SK-N-SH treated with all-trans-retinoic acid at 6 μM for 48 hours (cell line): ENCODE measurements around the gene MED27.

Experiments used
- ATAC-seq: fragments of 200-7000 bp; cut with Tn5 transposase; 3 replicates; pipeline ENCODE4 v1.9.1; 2020; ENCODE audit warnings: mild to moderate bottlenecking, moderate library complexity
- ARNTL ChIP-seq: fragments of 450-650 bp; formaldehyde crosslinking; IDR thresholded peaks from 2 replicates; pipeline ENCODE4 v1.5.0; 2020; ENCODE audit warnings: low read depth, mild to moderate bottlenecking, moderate library complexity, borderline replicate concordance
- BACH2 ChIP-seq: fragments of 250-450 bp; sonication (Bioruptor Pico); IDR thresholded peaks from 2 replicates; pipeline ENCODE4 v1.9.0; 2021; ENCODE audit warnings: mild to moderate bottlenecking, borderline replicate concordance
- CSDC2 ChIP-seq: fragments of 250-450 bp; sonication (Bioruptor Pico); IDR thresholded peaks from 2 replicates; pipeline ENCODE4 v1.5.0; 2020; ENCODE audit warnings: mild to moderate bottlenecking, moderate library complexity
- ESRRG ChIP-seq: fragments of 250-450 bp; sonication (Bioruptor Pico); IDR thresholded peaks from 2 replicates; pipeline ENCODE4 v1.6.1; 2021; ENCODE audit warnings: mild to moderate bottlenecking
- GLIS3 ChIP-seq: fragments of 250-450 bp; sonication (Bioruptor Pico); IDR thresholded peaks from 2 replicates; pipeline ENCODE4 v1.5.0; 2020; ENCODE audit warnings: mild to moderate bottlenecking, moderate library complexity
- ISL1 ChIP-seq: fragments of 250-450 bp; sonication (Bioruptor Pico); IDR thresholded peaks from 2 replicates; pipeline ENCODE4 v2.1.2; 2022; ENCODE audit warnings: mild to moderate bottlenecking, moderate library complexity
- OSR1 ChIP-seq: fragments of 250-450 bp; sonication (Bioruptor Pico); IDR thresholded peaks from 2 replicates; pipeline ENCODE4 v1.8.0; 2022; ENCODE audit warnings: moderate library complexity, mild to moderate bottlenecking, inconsistent platforms
- PPARA ChIP-seq: fragments of 250-450 bp; sonication (Bioruptor Pico); IDR thresholded peaks from 2 replicates; pipeline ENCODE4 v1.5.0; 2020; ENCODE audit warnings: mild to moderate bottlenecking, borderline replicate concordance
- RARB ChIP-seq: fragments of 250-450 bp; sonication (Bioruptor Pico); IDR thresholded peaks from 2 replicates; pipeline ENCODE4 v1.8.0; 2021; ENCODE audit warnings: mild to moderate bottlenecking, moderate library complexity
- SNAI2 ChIP-seq: fragments of 250-450 bp; sonication (Bioruptor Pico); IDR thresholded peaks from 2 replicates; pipeline ENCODE4 v1.5.0; 2020; ENCODE audit warnings: mild to moderate bottlenecking, moderate library complexity
- TCF4 ChIP-seq: fragments of 250-450 bp; sonication (Bioruptor Pico); IDR thresholded peaks from 2 replicates; pipeline ENCODE4 v1.8.0; 2021; ENCODE audit warnings: mild to moderate bottlenecking, moderate library complexity, borderline replicate concordance
- TOX ChIP-seq: fragments of 250-450 bp; sonication (Bioruptor Pico); IDR thresholded peaks from 2 replicates; pipeline ENCODE4 v1.8.0; 2021; ENCODE audit warnings: mild to moderate bottlenecking, moderate library complexity, borderline replicate concordance
- ZC3H10 ChIP-seq: fragments of 250-450 bp; sonication (Bioruptor Pico); IDR thresholded peaks from 2 replicates; pipeline ENCODE4 v1.5.1; 2021; ENCODE audit warnings: mild to moderate bottlenecking, moderate library complexity
- ZFP30 ChIP-seq: fragments of 450-650 bp; formaldehyde crosslinking; IDR thresholded peaks from 2 replicates; pipeline ENCODE4 v1.5.0; 2022; ENCODE audit warnings: mild to moderate bottlenecking, moderate library complexity
- ZNF565 ChIP-seq: fragments of 450-650 bp; formaldehyde crosslinking; conservative IDR thresholded peaks from 2 replicates; pipeline ENCODE4 v1.5.0; 2020; ENCODE audit warnings: low read depth, mild to moderate bottlenecking, moderate library complexity
- ZNF8 ChIP-seq: fragments of 450-650 bp; formaldehyde crosslinking; IDR thresholded peaks from 2 replicates; pipeline ENCODE4 v1.5.0; 2020; ENCODE audit warnings: mild to moderate bottlenecking, moderate library complexity
- TF ChIP-seq, protein P1 (sequence below): fragments of 250-450 bp; sonication (Bioruptor Pico); IDR thresholded peaks from 2 replicates; pipeline ENCODE4 v1.5.1; 2020; ENCODE audit warnings: low read depth, mild to moderate bottlenecking, moderate library complexity
- TF ChIP-seq, protein P2 (sequence below): fragments of 250-450 bp; sonication (Bioruptor Pico); IDR thresholded peaks from 2 replicates; pipeline ENCODE4 v1.8.0; 2020; ENCODE audit warnings: mild to moderate bottlenecking, moderate library complexity, borderline replicate concordance
- TF ChIP-seq, protein P3 (sequence below): fragments of 250-450 bp; sonication (Bioruptor Pico); IDR thresholded peaks from 2 replicates; pipeline ENCODE4 v1.8.0; 2021; ENCODE audit warnings: low read depth, mild to moderate bottlenecking, moderate library complexity, borderline replicate concordance
- TF ChIP-seq, protein P4 (sequence below): fragments of 250-450 bp; sonication (Bioruptor Pico); IDR thresholded peaks from 2 replicates; pipeline ENCODE4 v1.5.0; 2020; ENCODE audit warnings: mild to moderate bottlenecking, moderate library complexity
- TF ChIP-seq, protein P5 (sequence below): fragments of 250-450 bp; sonication (Bioruptor Pico); IDR thresholded peaks from 2 replicates; pipeline ENCODE4 v1.5.1; 2021; ENCODE audit warnings: mild to moderate bottlenecking, moderate library complexity

The MED27 gene

DNA sequence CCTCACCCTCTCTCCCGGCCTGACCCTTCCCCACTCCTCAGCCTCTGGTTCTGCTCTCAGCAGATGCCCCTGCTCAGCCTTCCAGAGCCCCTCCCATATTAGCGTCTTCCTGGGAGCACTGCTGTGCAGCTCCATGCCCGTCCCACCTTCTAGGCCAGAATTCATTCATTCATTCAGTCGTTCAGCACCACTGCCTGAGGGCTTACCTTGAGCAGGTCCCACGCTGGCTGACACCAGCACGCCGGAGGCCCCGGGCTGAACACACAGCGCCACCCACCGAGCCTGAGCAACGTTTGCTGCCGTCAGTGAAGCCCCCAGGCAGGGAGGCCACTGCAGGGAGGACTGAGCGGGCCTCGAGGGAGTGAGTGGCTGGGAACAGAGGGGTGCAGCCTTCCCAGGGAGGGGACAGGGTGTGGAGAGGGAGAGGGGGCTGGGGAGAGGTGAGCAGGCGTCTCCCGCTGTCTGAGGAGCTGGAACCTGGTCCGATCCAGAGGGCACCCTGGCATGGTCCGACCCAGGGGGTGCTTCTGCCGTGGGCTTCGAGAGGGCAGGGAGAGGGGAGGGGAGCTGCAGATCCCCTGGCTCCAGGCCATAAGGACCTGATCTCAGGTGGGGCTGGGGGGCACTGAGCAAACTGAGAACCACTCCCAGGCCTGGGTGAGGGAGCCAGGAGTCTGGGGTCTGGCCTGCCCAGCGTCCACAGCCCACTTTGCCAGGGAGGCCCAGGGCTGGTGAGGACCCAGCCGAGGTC lies 241.0 kb downstream of the MED27 start:
- TF ChIP-seq, protein P1, sequence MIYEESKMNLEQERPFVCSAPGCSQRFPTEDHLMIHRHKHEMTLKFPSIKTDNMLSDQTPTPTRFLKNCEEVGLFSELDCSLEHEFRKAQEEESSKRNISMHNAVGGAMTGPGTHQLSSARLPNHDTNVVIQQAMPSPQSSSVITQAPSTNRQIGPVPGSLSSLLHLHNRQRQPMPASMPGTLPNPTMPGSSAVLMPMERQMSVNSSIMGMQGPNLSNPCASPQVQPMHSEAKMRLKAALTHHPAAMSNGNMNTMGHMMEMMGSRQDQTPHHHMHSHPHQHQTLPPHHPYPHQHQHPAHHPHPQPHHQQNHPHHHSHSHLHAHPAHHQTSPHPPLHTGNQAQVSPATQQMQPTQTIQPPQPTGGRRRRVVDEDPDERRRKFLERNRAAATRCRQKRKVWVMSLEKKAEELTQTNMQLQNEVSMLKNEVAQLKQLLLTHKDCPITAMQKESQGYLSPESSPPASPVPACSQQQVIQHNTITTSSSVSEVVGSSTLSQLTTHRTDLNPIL (CRISPR knock-in tag) = no peak
- TF ChIP-seq ZNF565 (CRISPR knock-in tag) (no peak), ZC3H10 (CRISPR knock-in tag) (no peak), CSDC2 (no peak), RARB (CRISPR knock-in tag) (no peak), ZFP30 (CRISPR knock-in tag) (no peak), OSR1 (CRISPR knock-in tag) (no peak), ESRRG (no peak), TCF4 (CRISPR knock-in tag) (no peak), BACH2 (CRISPR knock-in tag) (no peak), ZNF8 (CRISPR knock-in tag) (no peak), ISL1 (CRISPR knock-in tag) (no peak), TOX (CRISPR knock-in tag) (no peak), PPARA (CRISPR knock-in tag) (no peak), ARNTL (CRISPR knock-in tag) (no peak)
- TF ChIP-seq, protein P2, sequence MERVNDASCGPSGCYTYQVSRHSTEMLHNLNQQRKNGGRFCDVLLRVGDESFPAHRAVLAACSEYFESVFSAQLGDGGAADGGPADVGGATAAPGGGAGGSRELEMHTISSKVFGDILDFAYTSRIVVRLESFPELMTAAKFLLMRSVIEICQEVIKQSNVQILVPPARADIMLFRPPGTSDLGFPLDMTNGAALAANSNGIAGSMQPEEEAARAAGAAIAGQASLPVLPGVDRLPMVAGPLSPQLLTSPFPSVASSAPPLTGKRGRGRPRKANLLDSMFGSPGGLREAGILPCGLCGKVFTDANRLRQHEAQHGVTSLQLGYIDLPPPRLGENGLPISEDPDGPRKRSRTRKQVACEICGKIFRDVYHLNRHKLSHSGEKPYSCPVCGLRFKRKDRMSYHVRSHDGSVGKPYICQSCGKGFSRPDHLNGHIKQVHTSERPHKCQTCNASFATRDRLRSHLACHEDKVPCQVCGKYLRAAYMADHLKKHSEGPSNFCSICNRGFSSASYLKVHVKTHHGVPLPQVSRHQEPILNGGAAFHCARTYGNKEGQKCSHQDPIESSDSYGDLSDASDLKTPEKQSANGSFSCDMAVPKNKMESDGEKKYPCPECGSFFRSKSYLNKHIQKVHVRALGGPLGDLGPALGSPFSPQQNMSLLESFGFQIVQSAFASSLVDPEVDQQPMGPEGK (CRISPR knock-in tag) = no peak
- TF ChIP-seq, protein P3, sequence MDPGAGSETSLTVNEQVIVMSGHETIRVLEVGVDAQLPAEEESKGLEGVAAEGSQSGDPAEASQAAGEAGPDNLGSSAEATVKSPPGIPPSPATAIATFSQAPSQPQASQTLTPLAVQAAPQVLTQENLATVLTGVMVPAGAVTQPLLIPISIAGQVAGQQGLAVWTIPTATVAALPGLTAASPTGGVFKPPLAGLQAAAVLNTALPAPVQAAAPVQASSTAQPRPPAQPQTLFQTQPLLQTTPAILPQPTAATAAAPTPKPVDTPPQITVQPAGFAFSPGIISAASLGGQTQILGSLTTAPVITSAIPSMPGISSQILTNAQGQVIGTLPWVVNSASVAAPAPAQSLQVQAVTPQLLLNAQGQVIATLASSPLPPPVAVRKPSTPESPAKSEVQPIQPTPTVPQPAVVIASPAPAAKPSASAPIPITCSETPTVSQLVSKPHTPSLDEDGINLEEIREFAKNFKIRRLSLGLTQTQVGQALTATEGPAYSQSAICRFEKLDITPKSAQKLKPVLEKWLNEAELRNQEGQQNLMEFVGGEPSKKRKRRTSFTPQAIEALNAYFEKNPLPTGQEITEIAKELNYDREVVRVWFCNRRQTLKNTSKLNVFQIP (CRISPR knock-in tag) = no peak
- TF ChIP-seq, protein P4, sequence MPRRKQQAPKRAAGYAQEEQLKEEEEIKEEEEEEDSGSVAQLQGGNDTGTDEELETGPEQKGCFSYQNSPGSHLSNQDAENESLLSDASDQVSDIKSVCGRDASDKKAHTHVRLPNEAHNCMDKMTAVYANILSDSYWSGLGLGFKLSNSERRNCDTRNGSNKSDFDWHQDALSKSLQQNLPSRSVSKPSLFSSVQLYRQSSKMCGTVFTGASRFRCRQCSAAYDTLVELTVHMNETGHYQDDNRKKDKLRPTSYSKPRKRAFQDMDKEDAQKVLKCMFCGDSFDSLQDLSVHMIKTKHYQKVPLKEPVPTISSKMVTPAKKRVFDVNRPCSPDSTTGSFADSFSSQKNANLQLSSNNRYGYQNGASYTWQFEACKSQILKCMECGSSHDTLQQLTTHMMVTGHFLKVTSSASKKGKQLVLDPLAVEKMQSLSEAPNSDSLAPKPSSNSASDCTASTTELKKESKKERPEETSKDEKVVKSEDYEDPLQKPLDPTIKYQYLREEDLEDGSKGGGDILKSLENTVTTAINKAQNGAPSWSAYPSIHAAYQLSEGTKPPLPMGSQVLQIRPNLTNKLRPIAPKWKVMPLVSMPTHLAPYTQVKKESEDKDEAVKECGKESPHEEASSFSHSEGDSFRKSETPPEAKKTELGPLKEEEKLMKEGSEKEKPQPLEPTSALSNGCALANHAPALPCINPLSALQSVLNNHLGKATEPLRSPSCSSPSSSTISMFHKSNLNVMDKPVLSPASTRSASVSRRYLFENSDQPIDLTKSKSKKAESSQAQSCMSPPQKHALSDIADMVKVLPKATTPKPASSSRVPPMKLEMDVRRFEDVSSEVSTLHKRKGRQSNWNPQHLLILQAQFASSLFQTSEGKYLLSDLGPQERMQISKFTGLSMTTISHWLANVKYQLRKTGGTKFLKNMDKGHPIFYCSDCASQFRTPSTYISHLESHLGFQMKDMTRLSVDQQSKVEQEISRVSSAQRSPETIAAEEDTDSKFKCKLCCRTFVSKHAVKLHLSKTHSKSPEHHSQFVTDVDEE (CRISPR knock-in tag) = no peak
- TF ChIP-seq, protein P5, sequence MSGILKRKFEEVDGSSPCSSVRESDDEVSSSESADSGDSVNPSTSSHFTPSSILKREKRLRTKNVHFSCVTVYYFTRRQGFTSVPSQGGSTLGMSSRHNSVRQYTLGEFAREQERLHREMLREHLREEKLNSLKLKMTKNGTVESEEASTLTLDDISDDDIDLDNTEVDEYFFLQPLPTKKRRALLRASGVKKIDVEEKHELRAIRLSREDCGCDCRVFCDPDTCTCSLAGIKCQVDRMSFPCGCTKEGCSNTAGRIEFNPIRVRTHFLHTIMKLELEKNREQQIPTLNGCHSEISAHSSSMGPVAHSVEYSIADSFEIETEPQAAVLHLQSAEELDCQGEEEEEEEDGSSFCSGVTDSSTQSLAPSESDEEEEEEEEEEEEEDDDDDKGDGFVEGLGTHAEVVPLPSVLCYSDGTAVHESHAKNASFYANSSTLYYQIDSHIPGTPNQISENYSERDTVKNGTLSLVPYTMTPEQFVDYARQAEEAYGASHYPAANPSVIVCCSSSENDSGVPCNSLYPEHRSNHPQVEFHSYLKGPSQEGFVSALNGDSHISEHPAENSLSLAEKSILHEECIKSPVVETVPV (CRISPR knock-in tag) = no peak
- no peak for ATAC-seq

DNA sequence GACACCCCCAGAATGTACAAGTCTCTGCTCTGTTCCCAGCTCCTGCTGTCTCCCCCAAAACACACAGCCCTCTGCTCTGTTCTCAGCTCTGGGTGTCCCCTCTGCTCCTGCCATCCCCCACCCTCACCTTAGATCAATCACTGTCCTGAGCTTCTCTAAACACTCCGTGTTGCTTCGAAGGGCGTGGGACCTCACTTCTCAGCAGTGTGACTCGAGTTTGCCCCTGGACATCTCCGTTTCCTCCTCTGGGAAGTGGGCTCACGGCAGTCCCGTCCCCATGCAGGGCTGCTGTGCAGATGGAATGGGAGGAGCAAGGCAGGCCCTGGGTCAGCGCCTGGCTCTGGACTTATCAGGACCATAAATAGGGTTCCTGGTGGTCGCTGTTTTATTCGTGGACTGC lies 241.8 kb downstream of the MED27 start:
- no peak for ATAC-seq
- TF ChIP-seq SNAI2 (CRISPR knock-in tag) (no peak), CSDC2 (no peak), ESRRG (no peak), TOX (CRISPR knock-in tag) (no peak), GLIS3 (CRISPR knock-in tag) (no peak), ZNF565 (CRISPR knock-in tag) (no peak), RARB (CRISPR knock-in tag) (no peak), BACH2 (CRISPR knock-in tag) (no peak), ZFP30 (CRISPR knock-in tag) (no peak), ARNTL (CRISPR knock-in tag) (no peak), ISL1 (CRISPR knock-in tag) (no peak), ZNF8 (CRISPR knock-in tag) (no peak)
- TF ChIP-seq, protein P4 (CRISPR knock-in tag) = no peak
- TF ChIP-seq, protein P5 (CRISPR knock-in tag) = no peak
- TF ChIP-seq, protein P2 (CRISPR knock-in tag) = no peak
